HG03432 (cell line): ENCODE data around the gene XPNPEP2.
A peak's percentile ranks its signal among the peaks of the same experiment; 100 is the strongest.

Source experiments
- ATAC-seq: cut with Tn5 transposase; IDR thresholded peaks from one replicate; pipeline ENCODE4 v1.9.1; 2021; ENCODE audit warnings: mild to moderate bottlenecking, moderate library complexity; ENCODE audit not compliant: unreplicated experiment

The XPNPEP2 gene

GRCh38 chrX:129777218-129778030, 38.6 kb downstream of the XPNPEP2 start:
- peak; percentile 31 for ATAC-seq

- ATAC-seq, result no peak
Observed at GRCh38 chrX:129779086-129779672, 40.4 kb downstream of the XPNPEP2 start.

- peak; percentile 40 for ATAC-seq
Observed at GRCh38 chrX:129779747-129780146, 41.0 kb downstream of the XPNPEP2 start, which contains the start of gene SASH3. Gene SASH3, plus strand, starts transcription at chrX:129779949. Its CDS starts 149 bp downstream, at chrX:129780098.

GRCh38 chrX:129780441-129781105, 41.8 kb downstream of the XPNPEP2 start:
- ATAC-seq, result no peak

GRCh38 chrX:129781134-129781672, 42.4 kb downstream of the XPNPEP2 start:
- peak; percentile 74 for ATAC-seq

GRCh38 chrX:129781680-129782495, 43.1 kb downstream of the XPNPEP2 start:
- ATAC-seq, result no peak

GRCh38 chrX:129782706-129783105, 43.9 kb downstream of the XPNPEP2 start:
- ATAC-seq, result no peak

- no peak for ATAC-seq
Observed at GRCh38 chrX:129783291-129783713, 44.5 kb downstream of the XPNPEP2 start.

- ATAC-seq, result no peak
Observed at GRCh38 chrX:129784371-129784770, 45.6 kb downstream of the XPNPEP2 start.

GRCh38 chrX:129785160-129785947, 46.6 kb downstream of the XPNPEP2 start:
- no peak for ATAC-seq

GRCh38 chrX:129786210-129786651, 47.5 kb downstream of the XPNPEP2 start:
- ATAC-seq, result peak; percentile 84

- ATAC-seq, result no peak
Observed at GRCh38 chrX:129787336-129788055, 48.7 kb downstream of the XPNPEP2 start.

- no peak for ATAC-seq
Observed at GRCh38 chrX:129788527-129788926, 49.7 kb downstream of the XPNPEP2 start.

- no peak for ATAC-seq
Observed at GRCh38 chrX:129790146-129790545, 51.4 kb downstream of the XPNPEP2 start.

- ATAC-seq, result no peak
Observed at GRCh38 chrX:129790808-129791207, 52.0 kb downstream of the XPNPEP2 start.

GRCh38 chrX:129791336-129791735, 52.6 kb downstream of the XPNPEP2 start:
- ATAC-seq, result no peak

GRCh38 chrX:129791961-129792570, 53.3 kb downstream of the XPNPEP2 start:
- ATAC-seq, result no peak

- ATAC-seq, result no peak
Observed at GRCh38 chrX:129792586-129793291, 54.0 kb downstream of the XPNPEP2 start.
